Activated T-helper 1 cell treated with Interleukin-2 at 50 U/mL for 16 hours (primary cell): ENCODE measurements around the gene FBXL19.

Experiments
- DNase-seq: peaks from one replicate; pipeline ENCODE4 v3.0.0-alpha.2; 2020; ENCODE audit warnings: low read depth

FBXL19 gene

GRCh38 chr16:30895627-30896260, 27.6 kb upstream of the FBXL19 start:
- DNase-seq: no peak

- DNase-seq: no peak
Observed at GRCh38 chr16:30896261-30896888, 27.0 kb upstream of the FBXL19 start, which contains the start of gene CTF1. Gene CTF1, plus strand, starts transcription at chr16:30896614. Its CDS starts 30 bp downstream, at chr16:30896644.

GRCh38 chr16:30896889-30897733, 26.3 kb upstream of the FBXL19 start:
- DNase-seq: peak; percentile 62

- DNase-seq: no peak
Observed at GRCh38 chr16:30899794-30900193, 23.6 kb upstream of the FBXL19 start.

GRCh38 chr16:30900588-30900987, 22.8 kb upstream of the FBXL19 start:
- no peak for DNase-seq

- DNase-seq: no peak
Observed at GRCh38 chr16:30901201-30902028, 22.0 kb upstream of the FBXL19 start.

GRCh38 chr16:30902029-30902972, 21.1 kb upstream of the FBXL19 start:
- DNase-seq: peak; percentile 43

- no peak for DNase-seq
Observed at GRCh38 chr16:30903002-30903401, 20.4 kb upstream of the FBXL19 start.

- no peak for DNase-seq
Observed at GRCh38 chr16:30903596-30903995, 19.8 kb upstream of the FBXL19 start.

- no peak for DNase-seq
Observed at GRCh38 chr16:30904114-30904780, 19.1 kb upstream of the FBXL19 start.

GRCh38 chr16:30907064-30907463, 16.3 kb upstream of the FBXL19 start:
- no peak for DNase-seq

- no peak for DNase-seq
Observed at GRCh38 chr16:30910427-30911029, 12.8 kb upstream of the FBXL19 start.

GRCh38 chr16:30912794-30913412, 10.5 kb upstream of the FBXL19 start:
- no peak for DNase-seq

- DNase-seq: no peak
Observed at GRCh38 chr16:30914830-30915229, 8.5 kb upstream of the FBXL19 start.

GRCh38 chr16:30918614-30919013, 4.8 kb upstream of the FBXL19 start:
- no peak for DNase-seq

- DNase-seq: no peak
Observed at GRCh38 chr16:30920891-30921290, 2.5 kb upstream of the FBXL19 start.

GRCh38 chr16:30921459-30921747, 2.0 kb upstream of the FBXL19 start:
- DNase-seq: no peak

- peak; percentile 76 for DNase-seq
Observed at GRCh38 chr16:30921748-30922419, 1.5 kb upstream of the FBXL19 start.

GRCh38 chr16:30922420-30922959, 882 bp upstream of the FBXL19 start:
- peak; percentile 98 for DNase-seq
